ENCODE data around the gene ODR4.
"Not testable (repeated sequence)": the region's sequence is repeated elsewhere in the genome, so short reads cannot be mapped to it uniquely, and the experiment has no call there.

ODR4 gene

GRCh38 chr1:186421446-186421845, 45.8 kb downstream of the ODR4 start:
- DNase-seq (ENCODE audit: low read depth), result no peak

GRCh38 chr1:186424539-186424938, 48.9 kb downstream of the ODR4 start:
- no peak for DNase-seq (ENCODE audit: low read depth)

GRCh38 chr1:186426118-186426517, 50.5 kb downstream of the ODR4 start:
- DNase-seq (ENCODE audit: low read depth), result no peak

GRCh38 chr1:186429017-186429416, 53.4 kb downstream of the ODR4 start:
- no peak for DNase-seq (ENCODE audit: low read depth)

- no peak for DNase-seq (ENCODE audit: low read depth)
Observed at GRCh38 chr1:186435336-186435735, 59.7 kb downstream of the ODR4 start.

GRCh38 chr1:186438567-186438966, 62.9 kb downstream of the ODR4 start:
- DNase-seq (ENCODE audit: low read depth), result no peak

- DNase-seq (ENCODE audit: low read depth), result no peak
Observed at GRCh38 chr1:186440584-186440983, 64.9 kb downstream of the ODR4 start.

GRCh38 chr1:186442651-186443375, 67.2 kb downstream of the ODR4 start:
- DNase-seq (ENCODE audit: low read depth), result peak; percentile 9

- DNase-seq (ENCODE audit: low read depth), result no peak
Observed at GRCh38 chr1:186443638-186444037, 68.0 kb downstream of the ODR4 start.

- no peak for DNase-seq (ENCODE audit: low read depth)
Observed at GRCh38 chr1:186446152-186446551, 70.5 kb downstream of the ODR4 start.

- DNase-seq (ENCODE audit: low read depth), result no peak
Observed at GRCh38 chr1:186454981-186455380, 79.3 kb downstream of the ODR4 start.

- no peak for DNase-seq (ENCODE audit: low read depth)
Observed at GRCh38 chr1:186456729-186457255, 81.2 kb downstream of the ODR4 start.

- DNase-seq (ENCODE audit: low read depth), result not testable (repeated sequence)
Observed at GRCh38 chr1:186459161-186459560, 83.5 kb downstream of the ODR4 start.

GRCh38 chr1:186461014-186461413, 85.4 kb downstream of the ODR4 start, which contains the start of gene PDC:
Gene PDC, minus strand, starts transcription at chr1:186461114. Its CDS starts 11,655 bp downstream, at chr1:186449459.
- no peak for DNase-seq (ENCODE audit: low read depth)

GRCh38 chr1:186463511-186463910, 87.9 kb downstream of the ODR4 start:
- no peak for DNase-seq (ENCODE audit: low read depth)

GRCh38 chr1:186463926-186464325, 88.3 kb downstream of the ODR4 start:
- no peak for DNase-seq (ENCODE audit: low read depth)

- not testable (repeated sequence) for DNase-seq (ENCODE audit: low read depth)
Observed at GRCh38 chr1:186465491-186465890, 89.9 kb downstream of the ODR4 start.

- DNase-seq (ENCODE audit: low read depth), result no peak
Observed at GRCh38 chr1:186465946-186466345, 90.3 kb downstream of the ODR4 start.
